Testis (tissue), 3 donors: ENCODE results near the gene CAMK2N2. TPM values are rescaled to one million over a fixed set of nuclear protein-coding genes. Genes with fewer than 3 reads are reported as not detected.
A peak's percentile ranks its signal among the peaks of the same experiment; 100 is the strongest.

Experiments used
- DNase-seq: peaks from one replicate; pipeline ENCODE4 v3.0.0-alpha.2; 2019
- H3K27ac ChIP-seq, 2 donors: fragments of 200-600 bp; sonication (generic); one replicate each; pipeline ENCODE4 v1.5.1; 2019
- H3K27me3 ChIP-seq: fragments of 200-600 bp; sonication (generic); one replicate; pipeline ENCODE4 v1.5.1; 2019
- H3K36me3 ChIP-seq: fragments of 200-600 bp; sonication (generic); one replicate; pipeline ENCODE4 v1.5.1; 2017; ENCODE audit warnings: low read depth; ENCODE audit errors: missing control alignments
- H3K4me1 ChIP-seq: fragments of 200-600 bp; sonication (generic); one replicate; pipeline ENCODE4 v1.5.1; 2019
- H3K4me3 ChIP-seq, 2 donors: fragments of 200-600 bp; sonication (generic); one replicate each; pipeline ENCODE4 v1.5.1; 2017 to 2019
- H3K9me3 ChIP-seq: fragments of 200-600 bp; sonication (generic); one replicate; pipeline ENCODE4 v1.5.1; 2017
- CTCF ChIP-seq, 3 experiments: fragments of 450-650 bp in 2 of 3; fragments of 200-600 bp in 1 of 3; sonication (generic) in 1 of 3; IDR thresholded peaks; one replicate each; pipeline ENCODE4 v1.5.1; 2016 to 2019; ENCODE audit warnings: antibody characterized with exemption in 3 of 3, mild to moderate bottlenecking in 2 of 3, moderate library complexity in 1 of 3
- POLR2A ChIP-seq: fragments of 450-650 bp; IDR thresholded peaks from one replicate; pipeline ENCODE4 v1.6.1; 2017; ENCODE audit warnings: antibody characterized with exemption, mild to moderate bottlenecking, moderate library complexity
- WGBS, 2 donors: methylation state at CpG; one replicate each; pipeline ENCODE4 v1.1.5; 2018; 5-methylcytosine and 5-hydroxymethylcytosine counted together
- intact Hi-C: fragments of 100-400 bp; cut with DNase I; formaldehyde crosslinking; loops from one replicate; pipeline ENCODE4 v1.15.1; 2023; ENCODE audit warnings: low total_unique reads
- polyA plus RNA-seq: library from polyadenylated mRNA; stranded (reverse); fragments of 350-450 nt; fragmentation: Illumina TruSeq; extraction: RNeasy Lipid Tissue Mini Kit (QIAGEN cat#74804); gene quantifications from one replicate; pipeline ENCODE4 v1.2.3, GENCODE V29; 2014; ENCODE audit warnings: low read depth, low replicate concordance; ENCODE audit not compliant: insufficient read depth
- total RNA-seq, 2 donors: library from RNA; depleted of rRNA; stranded (reverse); fragments of >200 nt; gene quantifications; one replicate each; pipeline ENCODE4 v1.2.3, GENCODE V29; 2016

Gene CAMK2N2
- total and polyA plus RNA-seq, 3 donors from 2014 or later = 0.24 to 0.40 TPM; not detected in 1

GRCh38 chr3:184236033-184236410, 25.3 kb downstream of the CAMK2N2 start:
- Histone ChIP-seq H3K27ac (no peak overlapping the region), H3K4me1 (no peaks in the 10 kb centered on the region), H3K36me3 (no peaks in the 10 kb centered on the region), H3K4me3 (no peak overlapping the region), H3K27me3 (no peaks in the 10 kb centered on the region), H3K9me3 (no peaks in the 10 kb centered on the region)
- WGBS, 2 donors = 51 to 73% methylated on average over 9 of the region's 14 CpGs
- no peak for DNase-seq
- TF ChIP-seq POLR2A (no peak), CTCF (IDR thresholded peaks at IDR 0.05) (no peak)
- intact Hi-C loops = loop anchor here (10.0 kb wide), 1 partner anchor 91 kb away; no protein-coding TSS in a partner anchor

GRCh38 chr3:184235381-184236032, 25.8 kb downstream of the CAMK2N2 start:
- Histone ChIP-seq H3K4me3 (no peak overlapping the region), H3K27me3 (no peaks in the 10 kb centered on the region), H3K9me3 (no peaks in the 10 kb centered on the region), H3K36me3 (no peaks in the 10 kb centered on the region), H3K4me1 (no peaks in the 10 kb centered on the region), H3K27ac (no peak overlapping the region)
- TF ChIP-seq CTCF (IDR thresholded peaks at IDR 0.05) (no peak), POLR2A (no peak)
- intact Hi-C loops = loop anchor here (10.0 kb wide), 1 partner anchor 91 kb away; no protein-coding TSS in a partner anchor
- no peak for DNase-seq
- 86 to 89% methylated on average over 4 of the region's 4 CpGs for WGBS, 2 donors

- Histone ChIP-seq H3K9me3 (no peaks in the 10 kb centered on the region), H3K4me3 (no peak overlapping the region), H3K27me3 (no peaks in the 10 kb centered on the region), H3K4me1 (peaks cover 6% of the 10 kb centered on the region), H3K36me3 (no peaks in the 10 kb centered on the region), H3K27ac (no peak overlapping the region)
- intact Hi-C loops = loop anchor here (10.0 kb wide), 1 partner anchor 90 kb away; no protein-coding TSS in a partner anchor
- WGBS, 2 donors = 88 to 91% methylated on average over 10 to 19 of the region's 19 CpGs
- no peak for DNase-seq
- TF ChIP-seq POLR2A (no peak), CTCF (IDR thresholded peaks at IDR 0.05) (no peak)
Observed at GRCh38 chr3:184234671-184235380, 26.5 kb downstream of the CAMK2N2 start.

GRCh38 chr3:184234224-184234623, 27.1 kb downstream of the CAMK2N2 start:
- no peak for TF ChIP-seq POLR2A
- intact Hi-C loops = loop anchor here (10.0 kb wide), 1 partner anchor 89 kb away; no protein-coding TSS in a partner anchor
- no peaks in the 10 kb centered on the region for H3K36me3 ChIP-seq
- 47 to 61% methylated on average over 4 of the region's 4 CpGs for WGBS, 2 donors
- H3K27me3 ChIP-seq = no peaks in the 10 kb centered on the region
- peaks cover 7% of the 10 kb centered on the region for H3K4me1 ChIP-seq
- no peak overlapping the region for H3K4me3 ChIP-seq
- H3K9me3 ChIP-seq = no peaks in the 10 kb centered on the region
- H3K27ac ChIP-seq = no peak overlapping the region
- peak; percentile 79 for DNase-seq

GRCh38 chr3:184233127-184233843, 28.1 kb downstream of the CAMK2N2 start:
- DNase-seq = no peak
- 85 to 96% methylated on average over 12 to 22 of the region's 23 CpGs for WGBS, 2 donors
- Histone ChIP-seq H3K4me1 (peaks cover 7% of the 10 kb centered on the region), H3K27me3 (no peaks in the 10 kb centered on the region), H3K4me3 (no peak overlapping the region), H3K36me3 (no peaks in the 10 kb centered on the region), H3K9me3 (no peaks in the 10 kb centered on the region), H3K27ac (no peak overlapping the region)
- TF ChIP-seq CTCF (IDR thresholded peaks at IDR 0.05) (no peak), POLR2A (no peak)
- intact Hi-C loops = loop anchor here (10.0 kb wide), 1 partner anchor 88 kb away; no protein-coding TSS in a partner anchor
